ENCODE results near the gene JADE1.

GRCh38 chr4:128861856-128862518 is 52.5 kb downstream of the JADE1 start:
- TF ChIP-seq EP300 (IDR thresholded peaks at IDR 0.05) (no peak), CTCF (IDR thresholded peaks at IDR 0.05) (no peak)
